ENCODE results near the gene ZBTB38.

DNA sequence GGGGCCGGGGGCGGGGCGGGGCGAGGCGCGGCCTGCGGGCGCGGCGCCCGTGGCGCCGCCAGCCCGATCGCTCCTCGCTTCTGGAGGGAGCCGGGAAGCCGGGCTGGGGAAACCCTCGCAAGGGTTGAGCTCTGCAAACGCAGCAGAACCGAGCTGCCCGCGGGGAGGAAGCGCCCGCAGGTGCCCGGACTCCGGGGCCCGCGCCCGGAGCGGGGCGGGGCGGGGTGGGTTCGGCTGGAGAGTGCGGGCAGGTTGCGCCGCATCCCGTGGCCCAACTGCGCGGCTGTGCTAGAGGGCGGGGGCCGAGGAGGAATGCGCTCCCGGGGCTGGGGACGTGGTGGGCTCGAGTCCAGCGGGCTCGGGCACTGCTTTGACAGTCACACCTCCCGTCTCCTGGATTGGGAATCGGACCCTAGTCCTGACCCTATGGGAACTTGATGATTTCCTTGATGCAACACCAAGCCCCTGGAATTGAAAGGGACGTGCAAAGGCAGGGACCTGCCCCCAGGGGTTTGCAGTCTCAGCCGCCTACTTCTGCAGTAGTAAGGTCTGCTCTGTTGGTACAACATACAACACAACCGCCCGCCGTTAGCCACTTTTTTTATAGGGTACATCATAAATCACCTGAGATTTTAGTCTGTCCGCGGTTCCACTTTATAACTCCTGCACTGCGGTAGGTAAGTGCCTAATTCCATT, 34.3 kb downstream of the ZBTB38 start:
- TF ChIP-seq CTCF (IDR thresholded peaks at IDR 0.05), result peak in 1 of 4 donors; percentile 25
- peak; percentile 61 for TF ChIP-seq POLR2A (IDR thresholded peaks at IDR 0.05)
